NCI-H2171 treated with DMSO at 0.1 percent for 48 hours (cell line): Measurements from ENCODE around the gene C3orf20.
"Not testable (repeated sequence)": the region's sequence is repeated elsewhere in the genome, so short reads cannot be mapped to it uniquely, and the experiment has no call there.

ENCODE experiments used
- DNase-seq: peaks from one replicate; lab custom pipeline; 2025; lab: John Stamatoyannopoulos, UW

Gene C3orf20

GRCh38 chr3:14798231-14798630 lies 123.3 kb downstream of the C3orf20 start:
- DNase-seq, result no peak

- no peak for DNase-seq
Observed at GRCh38 chr3:14799146-14799545, 124.2 kb downstream of the C3orf20 start.

- no peak for DNase-seq
Observed at GRCh38 chr3:14801031-14801430, 126.1 kb downstream of the C3orf20 start.

- DNase-seq, result no peak
Observed at GRCh38 chr3:14801668-14802380, 126.9 kb downstream of the C3orf20 start.

GRCh38 chr3:14802381-14802731 lies 127.4 kb downstream of the C3orf20 start:
- no peak for DNase-seq

GRCh38 chr3:14803101-14803980 lies 128.4 kb downstream of the C3orf20 start:
- no peak for DNase-seq

- no peak for DNase-seq
Observed at GRCh38 chr3:14803981-14804834, 129.3 kb downstream of the C3orf20 start.

GRCh38 chr3:14804835-14805780 lies 130.2 kb downstream of the C3orf20 start:
- no peak for DNase-seq

- DNase-seq, result no peak
Observed at GRCh38 chr3:14805961-14806537, 131.1 kb downstream of the C3orf20 start.

GRCh38 chr3:14806641-14807263 lies 131.8 kb downstream of the C3orf20 start:
- DNase-seq, result no peak

- no peak for DNase-seq
Observed at GRCh38 chr3:14808025-14808424, 133.1 kb downstream of the C3orf20 start.

GRCh38 chr3:14808502-14809266 lies 133.7 kb downstream of the C3orf20 start:
- DNase-seq, result no peak

- not testable (repeated sequence) for DNase-seq
Observed at GRCh38 chr3:14809611-14810010, 134.7 kb downstream of the C3orf20 start.

- DNase-seq, result no peak
Observed at GRCh38 chr3:14810070-14810791, 135.3 kb downstream of the C3orf20 start.

GRCh38 chr3:14810801-14811661 lies 136.1 kb downstream of the C3orf20 start:
- no peak for DNase-seq

- no peak for DNase-seq
Observed at GRCh38 chr3:14811684-14812083, 136.7 kb downstream of the C3orf20 start.

GRCh38 chr3:14812196-14812790 lies 137.4 kb downstream of the C3orf20 start:
- no peak for DNase-seq
